Astrocyte (in vitro differentiated cells and primary cell): ENCODE results near the gene ABCB1. TPM values are rescaled to one million over a fixed set of nuclear protein-coding genes. Genes with fewer than 3 reads are reported as not detected.

ENCODE experiments used
- DNase-seq: peaks from one replicate; pipeline ENCODE4 v3.0.0-alpha.2; 2010; ENCODE audit warnings: low read depth
- FAIRE-seq: peaks from 2 replicates; lab custom pipeline; 2011; peaks lifted over from hg19 to GRCh38; lab: Jason Lieb, UNC
- H2AFZ ChIP-seq: 2 replicates; pipeline ENCODE4 v1.6.0; 2012; ENCODE audit warnings: low read depth, low read length, inconsistent platforms
- H3K27ac ChIP-seq: 2 replicates; pipeline ENCODE4 v1.5.1; 2011; ENCODE audit warnings: low read depth, low read length, inconsistent platforms
- H3K27me3 ChIP-seq: 2 replicates; pipeline ENCODE4 v1.6.0; 2011; ENCODE audit warnings: low read length, inconsistent platforms; ENCODE audit not compliant: insufficient read depth
- H3K36me3 ChIP-seq: 2 replicates; pipeline ENCODE4 v1.5.1; 2011; ENCODE audit warnings: low read length, inconsistent platforms; ENCODE audit not compliant: insufficient read depth
- H3K4me1 ChIP-seq: 2 replicates; pipeline ENCODE4 v1.5.1; 2011; ENCODE audit warnings: low read length, inconsistent platforms; ENCODE audit not compliant: insufficient read depth
- H3K4me2 ChIP-seq: 2 replicates; pipeline ENCODE4 v1.6.0; 2012; ENCODE audit warnings: low read length, inconsistent platforms
- H3K4me3 ChIP-seq: 2 replicates; pipeline ENCODE4 v1.5.1; 2011; ENCODE audit warnings: low read depth, mild to moderate bottlenecking, low read length, inconsistent platforms; ENCODE audit not compliant: insufficient read depth
- H3K79me2 ChIP-seq: 2 replicates; pipeline ENCODE4 v1.6.0; 2012; ENCODE audit warnings: mild to moderate bottlenecking, low read length, inconsistent platforms; ENCODE audit not compliant: insufficient read depth
- H3K9ac ChIP-seq: 2 replicates; pipeline ENCODE4 v1.6.0; 2012; ENCODE audit warnings: mild to moderate bottlenecking, low read length, inconsistent platforms
- H3K9me3 ChIP-seq: 2 replicates; pipeline ENCODE4 v1.5.1; 2012; ENCODE audit warnings: low read depth, mild to moderate bottlenecking, low read length, inconsistent platforms; ENCODE audit not compliant: insufficient read depth
- H4K20me1 ChIP-seq: 2 replicates; pipeline ENCODE4 v1.6.0; 2012; ENCODE audit warnings: low read length, inconsistent platforms; ENCODE audit not compliant: insufficient read depth
- H3K27ac Mint-ChIP-seq: one replicate; pipeline ENCODE4 v1.8.0; 2021; ENCODE audit warnings: mild to moderate bottlenecking, mixed read lengths; ENCODE audit not compliant: unreplicated experiment
- H3K27me3 Mint-ChIP-seq: one replicate; pipeline ENCODE4 v1.8.0; 2021; ENCODE audit warnings: low read depth, mixed read lengths; ENCODE audit not compliant: unreplicated experiment
- H3K36me3 Mint-ChIP-seq: one replicate; pipeline ENCODE4 v1.8.0; 2021; ENCODE audit warnings: low read depth, mixed read lengths; ENCODE audit not compliant: unreplicated experiment
- H3K4me1 Mint-ChIP-seq: one replicate; pipeline ENCODE4 v1.8.0; 2021; ENCODE audit warnings: low read depth, mixed read lengths; ENCODE audit not compliant: unreplicated experiment
- H3K4me3 Mint-ChIP-seq: one replicate; pipeline ENCODE4 v1.8.0; 2021; ENCODE audit warnings: mild to moderate bottlenecking, moderate library complexity, mixed read lengths; ENCODE audit not compliant: unreplicated experiment
- H3K9me3 Mint-ChIP-seq: one replicate; pipeline ENCODE4 v1.8.0; 2021; ENCODE audit warnings: mild to moderate bottlenecking, mixed read lengths; ENCODE audit not compliant: unreplicated experiment
- CTCF ChIP-seq: IDR thresholded peaks from 2 replicates; pipeline ENCODE4 v1.5.1; 2011; ENCODE audit warnings: low read depth, mild to moderate bottlenecking, inconsistent platforms, low read length, moderate library complexity; ENCODE audit not compliant: insufficient read depth
- EZH2 ChIP-seq: IDR thresholded peaks from 2 replicates; pipeline ENCODE4 v1.6.1; 2012; ENCODE audit warnings: mild to moderate bottlenecking, low read length, inconsistent platforms; ENCODE audit not compliant: insufficient read depth
- total RNA-seq: library from RNA; stranded (reverse); gene quantifications from 2 replicates; pipeline ENCODE4 v1.2.1, GENCODE V29; 2021

The ABCB1 gene
- total RNA-seq, 1 donor from 2014 or later, result 0.79 TPM

DNA sequence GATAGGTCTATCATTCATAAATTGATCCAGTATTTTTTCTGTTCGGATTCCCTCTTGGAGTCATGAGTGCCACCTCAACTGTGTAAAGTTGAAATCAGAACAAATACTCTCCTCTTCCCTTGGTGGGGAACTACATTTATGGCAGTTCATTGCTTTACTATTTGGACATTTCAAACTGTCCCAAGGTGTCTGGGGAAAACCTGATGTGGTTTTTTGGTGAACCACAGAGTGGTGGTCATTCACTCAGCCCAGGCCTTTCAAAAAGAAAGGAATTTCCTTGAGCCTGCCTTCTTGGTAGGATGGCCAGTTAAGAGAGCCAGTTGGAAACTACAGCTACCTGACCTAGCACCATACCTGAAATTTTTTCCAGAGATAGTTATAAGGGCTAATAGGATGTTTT, 59.0 kb downstream of the ABCB1 start:
- Histone ChIP-seq H3K9me3 (no peaks in the 10 kb centered on the region), H3K4me1 (no peaks in the 10 kb centered on the region), H3K79me2 (no peaks in the 10 kb centered on the region), H2AFZ (no peak overlapping the region), H3K27ac (no peak overlapping the region), H3K36me3 (no peaks in the 10 kb centered on the region), H3K27me3 (no peaks in the 10 kb centered on the region), H3K4me3 (no peak overlapping the region), H3K9ac (no peak overlapping the region), H3K4me2 (no peak overlapping the region), H4K20me1 (no peaks in the 10 kb centered on the region)
- Mint-ChIP-seq H3K9me3 (no peaks in the 10 kb centered on the region), H3K27ac (no peak overlapping the region), H3K27me3 (peaks cover 11% of the 10 kb centered on the region), H3K4me1 (no peaks in the 10 kb centered on the region), H3K36me3 (no peaks in the 10 kb centered on the region), H3K4me3 (no peak overlapping the region)
- no peak for TF ChIP-seq EZH2
- no peak for DNase-seq
- no peak for FAIRE-seq

DNA sequence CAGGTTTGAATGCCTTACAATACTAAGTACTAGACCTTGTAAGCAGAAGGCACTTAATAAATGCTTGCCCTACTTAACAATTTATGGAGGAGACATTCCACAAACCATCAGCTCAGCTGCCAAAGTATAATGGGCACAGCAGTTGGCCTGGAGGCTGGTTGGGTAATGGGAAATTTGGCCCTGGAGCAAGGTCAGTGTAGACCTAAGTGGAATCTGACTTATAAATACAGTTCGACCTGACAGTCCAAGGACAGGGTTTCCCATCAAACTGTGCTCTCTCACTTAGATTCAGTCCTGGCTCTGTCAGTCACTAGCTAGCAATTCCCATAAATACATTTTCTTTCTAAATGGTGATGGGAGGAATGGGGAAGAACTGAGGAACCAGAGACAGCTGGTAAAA, 62.6 kb downstream of the ABCB1 start:
- no peak overlapping the region for H3K27ac Mint-ChIP-seq

DNA sequence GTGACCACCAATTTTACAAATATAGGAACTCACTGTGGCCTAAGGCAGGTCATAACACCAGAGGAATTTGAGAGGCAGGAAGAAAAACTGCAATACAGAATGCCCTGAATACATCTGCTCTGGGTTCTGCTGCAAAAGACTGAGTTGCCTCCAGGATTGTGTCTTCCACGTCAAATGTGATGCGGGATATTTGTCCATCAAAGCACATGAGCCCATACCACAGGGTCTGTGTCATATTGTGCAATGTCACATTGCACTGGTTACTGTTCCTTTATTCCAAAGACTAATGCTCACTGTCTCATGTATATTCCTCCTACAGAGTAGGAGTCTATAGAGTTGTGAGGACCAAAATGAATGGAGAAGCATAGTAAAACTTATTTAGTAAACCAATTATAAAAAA, 66.6 kb downstream of the ABCB1 start:
- Histone ChIP-seq H3K4me1 (no peaks in the 10 kb centered on the region), H3K4me2 (no peak overlapping the region), H3K9me3 (no peaks in the 10 kb centered on the region), H2AFZ (no peak overlapping the region), H4K20me1 (no peaks in the 10 kb centered on the region), H3K9ac (no peak overlapping the region), H3K79me2 (no peaks in the 10 kb centered on the region), H3K27ac (no peak overlapping the region), H3K36me3 (no peaks in the 10 kb centered on the region), H3K4me3 (no peak overlapping the region), H3K27me3 (no peaks in the 10 kb centered on the region)
- Mint-ChIP-seq H3K4me1 (no peaks in the 10 kb centered on the region), H3K36me3 (no peaks in the 10 kb centered on the region), H3K27ac (no peak overlapping the region), H3K27me3 (peaks cover 8% of the 10 kb centered on the region), H3K9me3 (no peaks in the 10 kb centered on the region), H3K4me3 (no peak overlapping the region)
- no peak for TF ChIP-seq CTCF
- DNase-seq (no peak), FAIRE-seq (no peak)

More for the DNA sequence above, 62.6 kb downstream of the ABCB1 start:
- H3K4me1 Mint-ChIP-seq, result no peaks in the 10 kb centered on the region
- Histone ChIP-seq H4K20me1 (no peaks in the 10 kb centered on the region), H3K79me2 (no peaks in the 10 kb centered on the region), H3K27me3 (no peaks in the 10 kb centered on the region), H2AFZ (no peak overlapping the region), H3K36me3 (no peaks in the 10 kb centered on the region), H3K27ac (no peak overlapping the region), H3K4me3 (no peak overlapping the region), H3K9ac (no peak overlapping the region), H3K4me1 (no peaks in the 10 kb centered on the region), H3K4me2 (no peak overlapping the region), H3K9me3 (no peaks in the 10 kb centered on the region)
- no peak overlapping the region for H3K4me3 Mint-ChIP-seq
- FAIRE-seq, result no peak
- DNase-seq, result no peak
- H3K9me3 Mint-ChIP-seq, result no peaks in the 10 kb centered on the region
- H3K36me3 Mint-ChIP-seq, result no peaks in the 10 kb centered on the region
- TF ChIP-seq EZH2, result no peak
- TF ChIP-seq CTCF, result no peak
- peaks cover 12% of the 10 kb centered on the region for H3K27me3 Mint-ChIP-seq
